Stimulated activated naive B cell treated with anti-CD40 and anti-IgM and Interleukin-4, amounts not matched to agents 10 μg/mL and 1 μg/mL and 100 μg/mL, for 72 hours (primary cell): ENCODE data around the gene VSTM2B.
A peak's percentile ranks its signal among the peaks of the same experiment; 100 is the strongest.

Source experiments
- ATAC-seq, 2 donors: fragments of 150-1000 bp; cut with Tn5 transposase; replicated peaks; 2 replicates each; pipeline ENCODE4 v1.10.0; 2021; ENCODE audit warnings: moderate library complexity in 1 of 2
- DNase-seq: peaks from one replicate; pipeline ENCODE4 v3.0.0; 2021
- H3K27ac Mint-ChIP-seq: one replicate; pipeline ENCODE4 v1.8.0; 2022; ENCODE audit warnings: mild to moderate bottlenecking, mixed read lengths
- H3K27me3 Mint-ChIP-seq, 2 donors: one replicate each; pipeline ENCODE4 v1.8.0; 2022; ENCODE audit warnings: mixed read lengths in 2 of 2
- H3K36me3 Mint-ChIP-seq, 2 donors: one replicate each; pipeline ENCODE4 v1.8.0; 2022; ENCODE audit warnings: mixed read lengths in 2 of 2, mild to moderate bottlenecking in 1 of 2
- H3K4me1 Mint-ChIP-seq, 2 donors: one replicate each; pipeline ENCODE4 v1.8.0; 2022; ENCODE audit warnings: mixed read lengths in 2 of 2, mild to moderate bottlenecking in 1 of 2
- H3K4me3 Mint-ChIP-seq, 2 donors: one replicate each; pipeline ENCODE4 v1.8.0; 2022; ENCODE audit warnings: mild to moderate bottlenecking in 2 of 2, mixed read lengths in 2 of 2, moderate library complexity in 1 of 2
- H3K9me3 Mint-ChIP-seq, 2 donors: one replicate each; pipeline ENCODE4 v1.8.0; 2022; ENCODE audit warnings: mixed read lengths in 2 of 2, mild to moderate bottlenecking in 1 of 2

VSTM2B gene

GRCh38 chr19:29560313-29561075, 34.7 kb downstream of the VSTM2B start:
- no peak overlapping the region for H3K4me3 Mint-ChIP-seq

DNA sequence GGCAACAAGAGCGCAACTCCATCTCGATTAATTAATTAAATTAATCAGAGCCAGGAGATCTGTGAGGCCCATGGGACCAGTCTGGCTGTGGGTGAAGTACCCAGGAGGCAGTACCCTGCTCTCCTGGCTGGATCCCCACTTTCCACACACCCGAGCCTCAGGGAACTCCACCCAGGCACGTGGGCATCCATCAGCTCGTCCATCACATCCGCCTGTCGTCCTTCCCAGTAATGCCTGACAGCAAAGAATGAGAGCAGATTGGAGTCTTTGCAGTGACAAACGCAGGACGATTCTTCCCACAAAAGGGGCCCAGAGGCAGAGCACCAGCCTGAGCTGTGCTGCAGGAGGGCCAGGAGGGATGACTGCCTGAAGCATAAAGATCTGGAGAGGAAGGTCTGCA, 35.8 kb downstream of the VSTM2B start:
- no peaks in the 10 kb centered on the region for H3K36me3 Mint-ChIP-seq
- H3K27me3 Mint-ChIP-seq = peaks cover 19 to 29% of the 10 kb centered on the region in 2 donors
- no peak overlapping the region for H3K4me3 Mint-ChIP-seq
- H3K9me3 Mint-ChIP-seq = peaks cover 8 to 12% of the 10 kb centered on the region in 2 donors
- DNase-seq (no peak), ATAC-seq (no peak)
- no peak overlapping the region for H3K27ac Mint-ChIP-seq
- no peaks in the 10 kb centered on the region for H3K4me1 Mint-ChIP-seq

More at GRCh38 chr19:29560313-29561075, 34.7 kb downstream of the VSTM2B start:
- Mint-ChIP-seq H3K27me3 (peaks cover 15 to 24% of the 10 kb centered on the region in 2 donors), H3K9me3 (peaks cover 9 to 13% of the 10 kb centered on the region in 2 donors), H3K36me3 (no peaks in the 10 kb centered on the region), H3K4me1 (no peaks in the 10 kb centered on the region), H3K27ac (no peak overlapping the region)
- ATAC-seq (no peak), DNase-seq (no peak)

GRCh38 chr19:29562299-29563297, 36.8 kb downstream of the VSTM2B start:
- ATAC-seq = no peak
- no peaks in the 10 kb centered on the region for H3K4me1 Mint-ChIP-seq
- H3K4me3 Mint-ChIP-seq = no peak overlapping the region
- no peaks in the 10 kb centered on the region for H3K36me3 Mint-ChIP-seq
- peaks cover 8 to 11% of the 10 kb centered on the region in 2 donors for H3K9me3 Mint-ChIP-seq
- no peak overlapping the region for H3K27ac Mint-ChIP-seq
- H3K27me3 Mint-ChIP-seq = peaks cover 29 to 39% of the 10 kb centered on the region in 2 donors
- DNase-seq = no peak

- H3K4me3 Mint-ChIP-seq = no peak overlapping the region
- H3K27me3 Mint-ChIP-seq = peaks cover 31 to 44% of the 10 kb centered on the region in 2 donors
- H3K27ac Mint-ChIP-seq = no peak overlapping the region
- no peaks in the 10 kb centered on the region for H3K36me3 Mint-ChIP-seq
- peaks cover 5 to 8% of the 10 kb centered on the region in 2 donors for H3K9me3 Mint-ChIP-seq
- no peaks in the 10 kb centered on the region for H3K4me1 Mint-ChIP-seq
- ATAC-seq = no peak
- DNase-seq = no peak
These were observed 37.8 kb downstream of the VSTM2B start for GRCh38 chr19:29563486-29564101.

DNA sequence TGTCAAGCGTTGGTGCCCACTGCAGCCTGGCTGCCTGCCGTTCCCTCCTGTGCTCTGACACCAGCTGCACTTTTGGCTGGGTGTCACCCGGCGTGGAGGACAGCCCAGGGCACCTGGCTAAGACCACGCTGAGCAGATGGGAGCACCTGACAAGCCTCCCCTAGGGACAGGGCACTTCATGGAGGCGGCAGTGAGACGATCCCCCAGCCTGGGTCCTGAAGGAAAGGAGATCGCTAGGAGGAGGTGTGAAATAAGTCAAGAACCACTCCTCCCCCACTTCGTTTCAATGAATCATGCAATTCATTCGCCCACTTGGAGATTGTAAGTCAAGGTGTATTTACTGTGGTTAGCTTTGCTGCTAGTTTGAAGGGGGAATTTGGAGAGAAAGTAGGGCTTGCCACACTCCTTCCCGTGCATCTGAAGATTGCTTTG, 38.8 kb downstream of the VSTM2B start:
- Mint-ChIP-seq H3K9me3 (peaks cover 0 to 4% of the 10 kb centered on the region in 2 donors), H3K36me3 (no peaks in the 10 kb centered on the region), H3K27me3 (peaks cover 36 to 44% of the 10 kb centered on the region in 2 donors), H3K4me1 (peaks cover 0 to 3% of the 10 kb centered on the region in 2 donors), H3K27ac (no peak overlapping the region), H3K4me3 (no peak overlapping the region)
- ATAC-seq = no peak
- DNase-seq = no peak

- Mint-ChIP-seq H3K36me3 (no peaks in the 10 kb centered on the region), H3K4me1 (peaks cover 0 to 4% of the 10 kb centered on the region in 2 donors), H3K27ac (no peak overlapping the region), H3K4me3 (no peak overlapping the region), H3K27me3 (peaks cover 42 to 46% of the 10 kb centered on the region in 2 donors), H3K9me3 (peaks cover 0 to 2% of the 10 kb centered on the region in 2 donors)
- DNase-seq = no peak
- no peak for ATAC-seq
These were observed 39.4 kb downstream of the VSTM2B start for GRCh38 chr19:29565171-29565570.

- H3K4me1 Mint-ChIP-seq = peaks cover 0 to 4% of the 10 kb centered on the region in 2 donors
- H3K27me3 Mint-ChIP-seq = peaks cover 50 to 51% of the 10 kb centered on the region in 2 donors
- ATAC-seq = no peak
- no peak for DNase-seq
- no peaks in the 10 kb centered on the region for H3K9me3 Mint-ChIP-seq
- H3K27ac Mint-ChIP-seq = no peak overlapping the region
- H3K4me3 Mint-ChIP-seq = no peak overlapping the region
- H3K36me3 Mint-ChIP-seq = no peaks in the 10 kb centered on the region
These were observed 40.8 kb downstream of the VSTM2B start for GRCh38 chr19:29566496-29567054.

DNA sequence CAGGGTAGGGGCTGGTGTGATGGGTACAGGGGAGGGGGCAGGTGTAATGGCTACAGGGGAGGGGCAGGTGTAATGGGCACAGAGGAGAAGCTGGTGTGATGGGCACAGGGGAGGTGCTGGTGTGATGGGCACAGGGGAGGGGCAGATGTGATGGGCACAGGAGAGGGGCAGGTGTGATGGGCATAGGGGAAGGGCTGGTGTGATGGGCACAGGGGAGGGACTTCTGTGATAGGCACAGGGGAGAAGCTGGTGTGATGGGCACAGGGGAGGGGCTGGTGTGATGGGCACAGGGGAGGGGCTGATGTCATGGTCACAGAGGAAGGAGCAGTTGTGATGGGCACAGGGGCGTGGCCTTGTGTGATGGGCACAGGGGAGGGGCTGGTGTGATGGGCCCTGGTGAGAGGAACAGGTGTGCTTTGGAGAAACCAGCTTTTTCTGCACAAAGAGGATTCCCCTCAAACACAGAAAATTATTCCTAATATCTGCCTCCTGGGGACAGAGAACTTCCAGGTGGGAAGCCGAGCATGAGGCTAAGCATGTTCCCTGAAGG, 41.6 kb downstream of the VSTM2B start:
- peaks cover 0 to 4% of the 10 kb centered on the region in 2 donors for H3K4me1 Mint-ChIP-seq
- H3K27ac Mint-ChIP-seq = no peak overlapping the region
- H3K27me3 Mint-ChIP-seq = peaks cover 55 to 57% of the 10 kb centered on the region in 2 donors

GRCh38 chr19:29568036-29569025, 42.5 kb downstream of the VSTM2B start:
- Mint-ChIP-seq H3K4me1 (peaks cover 0 to 4% of the 10 kb centered on the region in 2 donors), H3K27me3 (peaks cover 51% of the 10 kb centered on the region in 2 donors)

More for the DNA sequence above, 41.6 kb downstream of the VSTM2B start:
- ATAC-seq (no peak), DNase-seq (no peak)
- Mint-ChIP-seq H3K9me3 (no peaks in the 10 kb centered on the region), H3K36me3 (no peaks in the 10 kb centered on the region), H3K4me3 (no peak overlapping the region)

DNA sequence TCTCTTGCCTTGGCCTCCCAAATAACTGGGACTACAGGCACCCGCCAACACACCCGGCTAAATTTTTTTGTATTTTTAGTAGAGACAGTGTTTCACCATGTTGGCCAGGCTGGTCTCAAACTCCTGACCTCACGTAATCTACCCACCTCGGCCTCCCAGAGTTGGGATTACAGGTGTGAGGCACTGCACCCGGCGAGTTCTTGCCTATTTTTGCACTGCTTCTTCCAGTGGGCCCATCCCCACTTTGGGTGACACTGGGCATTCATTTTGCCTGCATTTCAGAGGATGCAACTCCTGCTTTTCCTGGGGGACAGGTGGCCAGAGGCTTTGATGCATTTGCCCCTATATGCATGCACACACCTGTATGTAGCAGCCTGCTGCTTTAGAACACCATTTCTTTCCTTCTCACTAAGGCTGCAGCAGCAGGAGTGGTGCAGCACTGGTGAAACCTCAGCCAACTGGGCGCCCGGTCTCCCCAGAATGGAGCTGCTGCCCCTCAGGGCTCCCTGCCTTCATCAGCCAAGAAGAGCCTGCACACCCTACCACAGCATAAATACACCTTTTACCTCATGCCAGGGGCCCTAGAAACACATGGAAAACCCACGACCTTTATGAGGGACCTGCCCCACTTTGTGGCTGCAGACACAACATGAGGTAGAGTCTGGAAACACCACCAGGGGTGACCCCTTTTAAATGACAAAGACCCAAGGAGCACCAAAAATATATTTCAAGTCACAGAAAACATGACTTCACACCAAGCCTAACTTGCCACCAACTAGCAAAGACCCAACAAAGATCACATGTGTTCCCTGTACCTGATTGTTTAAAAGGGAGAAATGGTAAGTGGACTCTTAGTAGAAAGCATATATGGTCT, 43.5 kb downstream of the VSTM2B start:
- Mint-ChIP-seq H3K4me3 (no peak overlapping the region), H3K27me3 (peaks cover 52% of the 10 kb centered on the region in 2 donors), H3K9me3 (no peaks in the 10 kb centered on the region), H3K36me3 (no peaks in the 10 kb centered on the region), H3K4me1 (peaks cover 0 to 4% of the 10 kb centered on the region in 2 donors), H3K27ac (no peak overlapping the region)
- DNase-seq = no peak
- ATAC-seq = peak; percentile 22 to 41

More at GRCh38 chr19:29568036-29569025, 42.5 kb downstream of the VSTM2B start:
- Mint-ChIP-seq H3K4me3 (no peak overlapping the region), H3K36me3 (no peaks in the 10 kb centered on the region), H3K27ac (no peak overlapping the region), H3K9me3 (no peaks in the 10 kb centered on the region)
- ATAC-seq (no peak), DNase-seq (no peak)

DNA sequence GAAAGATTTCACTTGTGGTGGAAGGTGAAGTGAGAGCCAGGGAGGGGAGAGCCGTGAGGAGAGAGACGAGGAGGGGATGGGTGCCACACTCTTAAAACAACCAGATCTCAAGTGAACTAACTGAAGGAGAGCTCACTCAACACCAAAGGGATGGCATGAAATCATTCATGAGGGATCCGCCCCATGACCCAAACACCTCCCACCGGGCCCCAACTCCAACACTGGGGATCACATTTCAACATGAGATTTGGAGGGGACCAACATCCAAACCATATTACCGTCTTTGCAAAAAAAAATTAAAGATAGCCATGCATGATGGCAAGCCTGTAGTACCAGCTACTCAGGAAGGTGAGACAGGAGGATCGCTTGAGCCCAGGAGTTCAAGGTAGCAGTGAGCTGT, 45.4 kb downstream of the VSTM2B start:
- no peak overlapping the region for H3K27ac Mint-ChIP-seq
- H3K27me3 Mint-ChIP-seq = peaks cover 53 to 69% of the 10 kb centered on the region in 2 donors
- H3K36me3 Mint-ChIP-seq = no peaks in the 10 kb centered on the region
- no peak overlapping the region for H3K4me3 Mint-ChIP-seq
- H3K4me1 Mint-ChIP-seq = peaks cover 4 to 8% of the 10 kb centered on the region in 2 donors
- no peaks in the 10 kb centered on the region for H3K9me3 Mint-ChIP-seq
- DNase-seq (no peak), ATAC-seq (no peak)

GRCh38 chr19:29573486-29573885, 47.7 kb downstream of the VSTM2B start:
- no peak for DNase-seq

More at GRCh38 chr19:29573486-29573885, 47.7 kb downstream of the VSTM2B start:
- H3K4me1 Mint-ChIP-seq = peaks cover 18 to 22% of the 10 kb centered on the region in 2 donors
- H3K27me3 Mint-ChIP-seq = peaks cover 46 to 60% of the 10 kb centered on the region in 2 donors
- H3K4me3 Mint-ChIP-seq = no peak overlapping the region
- H3K9me3 Mint-ChIP-seq = no peaks in the 10 kb centered on the region
- H3K36me3 Mint-ChIP-seq = no peaks in the 10 kb centered on the region
- ATAC-seq = no peak
- H3K27ac Mint-ChIP-seq = no peak overlapping the region
